ENCODE results near the gene YPEL1. TPM values are rescaled to one million over a fixed set of nuclear protein-coding genes. Genes with fewer than 3 reads are reported as not detected.
A peak's percentile ranks its signal among the peaks of the same experiment; 100 is the strongest.

The YPEL1 gene
- total RNA-seq, 6 experiments from 2014 or later = 1.0 to 11.2 (median 2.7) TPM

GRCh38 chr22:21657020-21657359, 78.6 kb downstream of the YPEL1 start:
- Histone ChIP-seq H3K4me1 (peaks cover 0 to 3% (median 0%) of the 10 kb centered on the region in 4 donors), H3K27me3 (no peaks in the 10 kb centered on the region), H3K4me3 (peak overlapping the region in 2 of 3 donors; percentile 52 to 58), H3K9me3 (no peaks in the 10 kb centered on the region), H3K36me3 (no peaks in the 10 kb centered on the region), H3K27ac (no peak overlapping the region)
- no peak for TF ChIP-seq CTCF (IDR thresholded peaks at IDR 0.05)
- no peak for TF ChIP-seq POLR2A (IDR thresholded peaks at IDR 0.05)
- DNase-seq = no peak
- WGBS (ENCODE audit: insufficient coverage, low coverage, low lambda C conversion rate, missing lambda C conversion rate) = 57% methylated on average over 9 of the region's 17 CpGs
- intact Hi-C loops (cut with DNase I) = no loop called here
- no peak for ATAC-seq

GRCh38 chr22:21652547-21653545, 82.7 kb downstream of the YPEL1 start:
- 51% methylated on average over 19 of the region's 40 CpGs for WGBS (ENCODE audit: insufficient coverage, low coverage, low lambda C conversion rate, missing lambda C conversion rate)
- Histone ChIP-seq H3K36me3 (peaks cover 0 to 8% (median 0%) of the 10 kb centered on the region in 4 donors), H3K27me3 (no peaks in the 10 kb centered on the region), H3K4me3 (peak overlapping the region; percentile 19 to 50 (median 37)), H3K9me3 (no peaks in the 10 kb centered on the region), H3K27ac (no peak overlapping the region), H3K4me1 (peaks cover 0 to 16% (median 3%) of the 10 kb centered on the region in 4 donors)
- intact Hi-C loops (cut with DNase I) = no loop called here
- no peak for TF ChIP-seq POLR2A (IDR thresholded peaks at IDR 0.05)
- no peak for TF ChIP-seq CTCF (IDR thresholded peaks at IDR 0.05)
- ATAC-seq = no peak
- no peak for DNase-seq

- WGBS (ENCODE audit: insufficient coverage, low coverage, low lambda C conversion rate, missing lambda C conversion rate) = under 1% methylated on average over 18 of the region's 44 CpGs
- H3K9me3 ChIP-seq = no peaks in the 10 kb centered on the region
- H3K4me1 ChIP-seq = peaks cover 0 to 16% (median 3%) of the 10 kb centered on the region in 4 donors
- peaks cover 0 to 8% (median 0%) of the 10 kb centered on the region in 4 donors for H3K36me3 ChIP-seq
- ATAC-seq (peak; percentile 84 to 94 (median 89)), DNase-seq (peak; percentile 85 to 88 (median 86))
- H3K27ac ChIP-seq = no peak overlapping the region
- H3K27me3 ChIP-seq = no peaks in the 10 kb centered on the region
- TF ChIP-seq CTCF (IDR thresholded peaks at IDR 0.05) = no peak
- no peak for TF ChIP-seq POLR2A (IDR thresholded peaks at IDR 0.05)
- intact Hi-C loops (cut with DNase I) = no loop called here
- H3K4me3 ChIP-seq = peak overlapping the region; percentile 19 to 50 (median 37)
Observed at GRCh38 chr22:21652010-21652546, 83.5 kb downstream of the YPEL1 start.

- Histone ChIP-seq H3K36me3 (peaks cover 0 to 8% (median 0%) of the 10 kb centered on the region in 4 donors), H3K27me3 (no peaks in the 10 kb centered on the region), H3K27ac (no peak overlapping the region), H3K9me3 (no peaks in the 10 kb centered on the region), H3K4me1 (peaks cover 0 to 16% (median 3%) of the 10 kb centered on the region in 4 donors), H3K4me3 (peak overlapping the region; percentile 19 to 50 (median 37))
- DNase-seq (peak in 2 of 3 donors; percentile 38 to 61), ATAC-seq (peak; percentile 2 to 13 (median 6))
- TF ChIP-seq POLR2A (IDR thresholded peaks at IDR 0.05) (no peak), CTCF (IDR thresholded peaks at IDR 0.05) (no peak)
- WGBS (ENCODE audit: insufficient coverage, low coverage, low lambda C conversion rate, missing lambda C conversion rate) = 4% methylated on average over 10 of the region's 29 CpGs
- intact Hi-C loops (cut with DNase I) = no loop called here
Observed at GRCh38 chr22:21651521-21652009, 84.0 kb downstream of the YPEL1 start.

Data from right lobe of liver (tissue), 6 donors.